CD14-positive monocyte (primary cell): ENCODE measurements around the gene GINS2. TPM values are rescaled to one million over a fixed set of nuclear protein-coding genes. Genes with fewer than 3 reads are reported as not detected.
A peak's percentile ranks its signal among the peaks of the same experiment; 100 is the strongest.

ENCODE experiments used
- DNase-seq, 3 donors: peaks; one replicate each; pipeline ENCODE4 v3.0.0-alpha.2; 2011 to 2022
- H2AFZ ChIP-seq: 2 replicates; pipeline ENCODE4 v1.6.0; 2012; ENCODE audit warnings: mild to moderate bottlenecking, low read depth, low read length, inconsistent platforms; ENCODE audit not compliant: insufficient read depth, poor library complexity, severe bottlenecking
- H3K27ac ChIP-seq, 2 donors: 1 replicate in 1 of 2; 2 replicates in 1 of 2; pipeline ENCODE4 v1.5.1; 2012 to 2013; ENCODE audit warnings: low read length in 2 of 2, control low read depth in 1 of 2, inconsistent platforms in 1 of 2, low read depth in 1 of 2, mild to moderate bottlenecking in 1 of 2
- H3K27me3 ChIP-seq, 2 donors: one replicate each; pipeline versions ENCODE4 v1.6.0 to v1.6.1; 2011 to 2013; ENCODE audit warnings: low read length in 2 of 2; ENCODE audit not compliant: control insufficient read depth in 2 of 2, insufficient read depth in 2 of 2
- H3K36me3 ChIP-seq, 2 donors: replicated peaks in 1 of 2; 1 replicate in 1 of 2; 2 replicates in 1 of 2; pipeline versions ENCODE4 v1.5.1 to v1.6.1; 2012 to 2013; ENCODE audit warnings: low read length in 2 of 2, control low read depth in 1 of 2, inconsistent platforms in 1 of 2, mild to moderate bottlenecking in 1 of 2; ENCODE audit not compliant: insufficient read depth in 2 of 2, control insufficient read depth in 1 of 2
- H3K4me1 ChIP-seq, 2 donors: 1 replicate in 1 of 2; 2 replicates in 1 of 2; pipeline versions ENCODE4 v1.5.1 to v1.6.1; 2012 to 2013; ENCODE audit warnings: low read length in 2 of 2, control low read depth in 1 of 2, inconsistent platforms in 1 of 2, mild to moderate bottlenecking in 1 of 2, moderate library complexity in 1 of 2; ENCODE audit not compliant: insufficient read depth in 2 of 2, control insufficient read depth in 1 of 2
- H3K4me2 ChIP-seq: replicated peaks from 2 replicates; pipeline ENCODE3; 2012; ENCODE audit warnings: low read length, moderate library complexity, mild to moderate bottlenecking; ENCODE audit not compliant: poor library complexity, severe bottlenecking; ENCODE audit errors: extremely low read depth
- H3K4me3 ChIP-seq, 3 experiments: fragments of 200-600 bp in 1 of 3; sonication (generic) in 1 of 3; replicated peaks in 1 of 3; 1 replicate in 2 of 3; 2 replicates in 1 of 3; pipeline ENCODE4 v1.5.1; 2011 to 2013; ENCODE audit warnings: low read length in 3 of 3, mild to moderate bottlenecking in 3 of 3, control low read depth in 2 of 3, low read depth in 2 of 3, inconsistent platforms in 1 of 3, moderate library complexity in 1 of 3
- H3K79me2 ChIP-seq: 2 replicates; pipeline ENCODE4 v1.6.0; 2012; ENCODE audit warnings: mild to moderate bottlenecking, control low read depth, inconsistent platforms, low read length, moderate library complexity; ENCODE audit not compliant: insufficient read depth
- H3K9ac ChIP-seq: 2 replicates; pipeline ENCODE4 v1.6.0; 2017; ENCODE audit warnings: low read length, mild to moderate bottlenecking; ENCODE audit not compliant: insufficient read depth, poor library complexity, severe bottlenecking
- H3K9me3 ChIP-seq, 2 donors: replicated peaks in 1 of 2; 1 replicate in 1 of 2; 2 replicates in 1 of 2; pipeline versions ENCODE4 v1.5.1 to v1.6.1; 2012 to 2013; ENCODE audit warnings: low read length in 2 of 2, control low read depth in 1 of 2; ENCODE audit not compliant: control insufficient read depth in 1 of 2, insufficient read depth in 1 of 2
- H4K20me1 ChIP-seq: 2 replicates; pipeline ENCODE4 v1.6.0; 2012; ENCODE audit warnings: mild to moderate bottlenecking, low read length, control low read depth, moderate library complexity; ENCODE audit not compliant: insufficient read depth
- H3K27ac Mint-ChIP-seq, 7 donors: one replicate each; pipeline ENCODE4 v1.8.0; 2020; ENCODE audit warnings: mild to moderate bottlenecking in 7 of 7, mixed read lengths in 7 of 7, moderate library complexity in 6 of 7, inconsistent platforms in 2 of 7
- H3K27me3 Mint-ChIP-seq, 3 donors: one replicate each; pipeline ENCODE4 v1.8.0; 2021 to 2022; ENCODE audit warnings: low read depth in 3 of 3, mild to moderate bottlenecking in 3 of 3, mixed read lengths in 3 of 3, moderate library complexity in 3 of 3, inconsistent platforms in 1 of 3
- H3K36me3 Mint-ChIP-seq, 2 donors: one replicate each; pipeline ENCODE4 v1.8.0; 2020; ENCODE audit warnings: mixed read lengths in 2 of 2, inconsistent platforms in 1 of 2, mild to moderate bottlenecking in 1 of 2
- H3K4me1 Mint-ChIP-seq: one replicate; pipeline ENCODE4 v1.8.0; 2020; ENCODE audit warnings: mild to moderate bottlenecking, mixed read lengths
- H3K4me3 Mint-ChIP-seq, 2 donors: one replicate each; pipeline ENCODE4 v1.8.0; 2020; ENCODE audit warnings: mild to moderate bottlenecking in 2 of 2, mixed read lengths in 2 of 2, moderate library complexity in 1 of 2
- H3K9me3 Mint-ChIP-seq, 7 donors: one replicate each; pipeline ENCODE4 v1.8.0; 2020 to 2022; ENCODE audit warnings: mixed read lengths in 7 of 7, mild to moderate bottlenecking in 6 of 7, moderate library complexity in 6 of 7, inconsistent platforms in 2 of 7
- CTCF ChIP-seq: fragments of 200-600 bp; IDR thresholded peaks from one replicate; pipeline ENCODE4 v1.8.0; 2022; ENCODE audit warnings: antibody characterized with exemption, mild to moderate bottlenecking
- WGBS: methylation state at CpG from one replicate; pipeline ENCODE4 v1.1.5; 2013; ENCODE audit warnings: missing lambda C conversion rate; ENCODE audit not compliant: insufficient coverage; 5-methylcytosine and 5-hydroxymethylcytosine counted together
- intact Hi-C, 2 donors: fragments of 100-400 bp; cut with micrococcal nuclease; formaldehyde crosslinking; loops; one replicate each; pipeline versions ENCODE4 v1.15.0 to v1.15.1; 2023
- polyA plus RNA-seq, 3 donors: library from polyadenylated mRNA; depleted of rRNA in 1 of 3; unstranded in 2 of 3; stranded (reverse) in 1 of 3; fragments of 300-500 nt in 2 of 3; fragments of >200 nt in 1 of 3; fragmentation: Illumina TruSeq in 2 of 3; gene quantifications; 1 replicate in 2 of 3; 2 replicates in 1 of 3; pipeline ENCODE4 v1.2.3, GENCODE V29; 2012 to 2021

The GINS2 gene
- polyA plus RNA-seq, 3 donors, result 0.13 to 0.28 TPM; not detected in 1

GRCh38 chr16:85667841-85668413 lies 20.8 kb downstream of the GINS2 start:
- Histone ChIP-seq H3K27me3 (no peaks in the 10 kb centered on the region), H3K9me3 (no peaks in the 10 kb centered on the region), H3K79me2 (no peaks in the 10 kb centered on the region), H3K9ac (no peak overlapping the region), H3K4me2 (no peak overlapping the region), H3K4me1 (no peaks in the 10 kb centered on the region), H3K36me3 (peaks cover 96 to 100% of the 10 kb centered on the region in 2 donors), H2AFZ (no peak overlapping the region), H3K4me3 (no peak overlapping the region), H4K20me1 (no peaks in the 10 kb centered on the region), H3K27ac (no peak overlapping the region)
- no peak for TF ChIP-seq CTCF
- Mint-ChIP-seq H3K9me3 (no peaks in the 10 kb centered on the region), H3K4me3 (no peak overlapping the region), H3K4me1 (no peaks in the 10 kb centered on the region), H3K27ac (peak overlapping the region in 1 of 7 donors; percentile 40), H3K36me3 (peaks cover 93 to 99% of the 10 kb centered on the region in 2 donors), H3K27me3 (no peaks in the 10 kb centered on the region)
- 96% methylated on average over 10 of the region's 16 CpGs for WGBS
- intact Hi-C loops, result no loop called here
- no peak for DNase-seq

GRCh38 chr16:85667261-85667660 lies 21.5 kb downstream of the GINS2 start:
- Mint-ChIP-seq H3K27ac (peak overlapping the region in 1 of 7 donors; percentile 31), H3K27me3 (no peaks in the 10 kb centered on the region), H3K9me3 (no peaks in the 10 kb centered on the region), H3K4me3 (no peak overlapping the region), H3K4me1 (no peaks in the 10 kb centered on the region), H3K36me3 (peaks cover 92 to 99% of the 10 kb centered on the region in 2 donors)
- 100% methylated on average over 9 of the region's 9 CpGs for WGBS
- Histone ChIP-seq H3K27me3 (no peaks in the 10 kb centered on the region), H3K4me2 (no peak overlapping the region), H2AFZ (no peak overlapping the region), H3K4me3 (no peak overlapping the region), H3K27ac (no peak overlapping the region), H4K20me1 (no peaks in the 10 kb centered on the region), H3K9me3 (no peaks in the 10 kb centered on the region), H3K36me3 (peaks cover 96 to 100% of the 10 kb centered on the region in 2 donors), H3K9ac (no peak overlapping the region), H3K79me2 (no peaks in the 10 kb centered on the region), H3K4me1 (no peaks in the 10 kb centered on the region)
- intact Hi-C loops, result no loop called here
- TF ChIP-seq CTCF, result no peak
- DNase-seq, result no peak
